ENCODE data around the gene CCR2.

The CCR2 gene

DNA sequence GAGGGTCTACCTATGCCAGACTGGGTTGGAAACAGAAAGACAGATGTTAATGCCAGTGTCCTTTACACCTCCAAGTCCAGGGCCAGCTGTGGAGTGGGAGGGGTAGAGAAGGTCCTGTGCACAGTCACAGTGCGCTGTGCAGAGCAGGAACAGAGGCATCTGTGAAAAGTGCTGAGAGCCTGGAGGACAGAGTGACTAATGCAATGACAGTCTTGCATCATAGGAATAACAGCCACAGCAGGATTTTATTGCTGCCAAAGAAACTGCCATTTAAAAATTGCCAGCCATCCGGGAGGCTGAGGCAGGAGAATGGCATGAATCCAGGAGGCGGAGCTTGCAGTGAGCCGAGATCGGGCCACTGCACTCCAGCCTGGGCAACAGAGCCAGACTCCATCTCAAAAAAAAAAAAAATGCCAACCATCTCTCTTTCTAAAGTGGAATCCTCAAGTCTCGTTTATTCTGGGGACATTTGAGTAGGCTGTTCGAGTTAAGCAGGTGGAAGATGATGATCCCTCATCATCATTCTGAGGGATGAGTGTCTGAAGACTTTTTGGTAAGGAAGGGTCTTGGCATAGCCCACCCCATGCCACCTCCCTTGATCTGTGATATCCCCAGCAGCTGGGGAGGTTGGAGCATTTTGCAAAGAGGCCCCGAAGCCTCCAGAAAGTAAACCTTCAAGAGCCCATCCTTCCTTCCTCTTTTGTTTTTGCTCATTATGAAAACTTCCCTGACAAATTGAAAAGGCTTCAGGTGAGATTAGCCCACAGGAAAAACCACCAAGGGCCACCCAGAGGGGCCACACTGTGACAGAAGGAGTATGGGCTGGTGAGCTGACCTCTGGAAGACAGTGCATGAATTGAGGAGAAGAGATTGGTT lies 7.7 kb downstream of the CCR2 start (continued):
- TF ChIP-seq, protein P1, sequence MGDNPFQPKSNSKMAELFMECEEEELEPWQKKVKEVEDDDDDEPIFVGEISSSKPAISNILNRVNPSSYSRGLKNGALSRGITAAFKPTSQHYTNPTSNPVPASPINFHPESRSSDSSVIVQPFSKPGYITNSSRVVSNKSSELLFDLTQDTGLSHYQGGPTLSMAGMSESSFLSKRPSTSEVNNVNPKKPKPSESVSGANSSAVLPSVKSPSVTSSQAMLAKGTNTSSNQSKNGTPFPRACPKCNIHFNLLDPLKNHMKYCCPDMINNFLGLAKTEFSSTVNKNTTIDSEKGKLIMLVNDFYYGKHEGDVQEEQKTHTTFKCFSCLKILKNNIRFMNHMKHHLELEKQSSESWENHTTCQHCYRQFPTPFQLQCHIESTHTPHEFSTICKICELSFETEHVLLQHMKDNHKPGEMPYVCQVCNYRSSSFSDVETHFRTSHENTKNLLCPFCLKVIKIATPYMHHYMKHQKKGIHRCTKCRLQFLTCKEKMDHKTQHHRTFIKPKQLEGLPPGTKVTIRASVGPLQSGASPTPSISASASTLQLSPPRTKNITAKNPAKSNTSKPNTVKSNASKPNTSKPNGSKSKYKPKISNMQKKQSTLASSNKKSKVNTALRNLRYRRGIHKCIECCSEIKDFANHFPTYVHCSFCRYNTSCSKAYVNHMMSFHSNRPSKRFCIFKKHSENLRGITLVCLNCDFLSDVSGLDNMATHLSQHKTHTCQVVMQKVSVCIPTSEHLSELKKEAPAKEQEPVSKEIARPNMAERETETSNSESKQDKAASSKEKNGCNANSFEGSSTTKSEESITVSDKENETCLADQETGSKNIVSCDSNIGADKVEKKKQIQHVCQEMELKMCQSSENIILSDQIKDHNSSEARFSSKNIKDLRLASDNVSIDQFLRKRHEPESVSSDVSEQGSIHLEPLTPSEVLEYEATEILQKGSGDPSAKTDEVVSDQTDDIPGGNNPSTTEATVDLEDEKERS (tag by site-specific recombination; IDR thresholded peaks at IDR 0.05): 0 out of 2 replicates have a peak, but pooled peaks have one; percentile 44
- TF ChIP-seq ZNF48 (tag by site-specific recombination; IDR thresholded peaks at IDR 0.05) (no peak), TCF7L2 (IDR thresholded peaks at IDR 0.05; ENCODE audit: borderline replicate concordance, low read depth, low read length) (no peak), ZNF133 (tag by site-specific recombination; IDR thresholded peaks at IDR 0.05) (no peak), ZNF624 (tag by site-specific recombination; IDR thresholded peaks at IDR 0.05) (no peak), ZNF433 (tag by site-specific recombination; IDR thresholded peaks at IDR 0.05; ENCODE audit: low read depth) (no peak), ZNF223 (tag by site-specific recombination; IDR thresholded peaks at IDR 0.05) (no peak), ZBTB7A (tag by site-specific recombination; IDR thresholded peaks at IDR 0.05; ENCODE audit: low read depth) (no peak), SALL2 (tag by site-specific recombination; IDR thresholded peaks at IDR 0.05; ENCODE audit: borderline replicate concordance) (no peak), ZNF670 (tag by site-specific recombination; IDR thresholded peaks at IDR 0.05; ENCODE audit: low read depth) (no peak), ZXDB (tag by site-specific recombination; IDR thresholded peaks at IDR 0.05) (no peak), EGR2 (tag by site-specific recombination; IDR thresholded peaks at IDR 0.05; ENCODE audit: low read depth) (no peak), ZNF76 (tag by site-specific recombination; IDR thresholded peaks at IDR 0.05; ENCODE audit: borderline replicate concordance, low read depth) (no peak), ZNF621 (tag by site-specific recombination; IDR thresholded peaks at IDR 0.05) (no peak), ZNF391 (tag by site-specific recombination; IDR thresholded peaks at IDR 0.05; ENCODE audit: borderline replicate concordance, low read depth) (no peak), ZNF341 (tag by site-specific recombination; IDR thresholded peaks at IDR 0.05; ENCODE audit: low read depth) (no peak), ZNF776 (tag by site-specific recombination; IDR thresholded peaks at IDR 0.05; ENCODE audit: borderline replicate concordance) (no peak), ZNF354C (tag by site-specific recombination; IDR thresholded peaks at IDR 0.05; ENCODE audit: borderline replicate concordance, low read depth) (no peak), ZNF311 (tag by site-specific recombination; IDR thresholded peaks at IDR 0.05; ENCODE audit: borderline replicate concordance) (no peak)
- TF ChIP-seq, protein P2, sequence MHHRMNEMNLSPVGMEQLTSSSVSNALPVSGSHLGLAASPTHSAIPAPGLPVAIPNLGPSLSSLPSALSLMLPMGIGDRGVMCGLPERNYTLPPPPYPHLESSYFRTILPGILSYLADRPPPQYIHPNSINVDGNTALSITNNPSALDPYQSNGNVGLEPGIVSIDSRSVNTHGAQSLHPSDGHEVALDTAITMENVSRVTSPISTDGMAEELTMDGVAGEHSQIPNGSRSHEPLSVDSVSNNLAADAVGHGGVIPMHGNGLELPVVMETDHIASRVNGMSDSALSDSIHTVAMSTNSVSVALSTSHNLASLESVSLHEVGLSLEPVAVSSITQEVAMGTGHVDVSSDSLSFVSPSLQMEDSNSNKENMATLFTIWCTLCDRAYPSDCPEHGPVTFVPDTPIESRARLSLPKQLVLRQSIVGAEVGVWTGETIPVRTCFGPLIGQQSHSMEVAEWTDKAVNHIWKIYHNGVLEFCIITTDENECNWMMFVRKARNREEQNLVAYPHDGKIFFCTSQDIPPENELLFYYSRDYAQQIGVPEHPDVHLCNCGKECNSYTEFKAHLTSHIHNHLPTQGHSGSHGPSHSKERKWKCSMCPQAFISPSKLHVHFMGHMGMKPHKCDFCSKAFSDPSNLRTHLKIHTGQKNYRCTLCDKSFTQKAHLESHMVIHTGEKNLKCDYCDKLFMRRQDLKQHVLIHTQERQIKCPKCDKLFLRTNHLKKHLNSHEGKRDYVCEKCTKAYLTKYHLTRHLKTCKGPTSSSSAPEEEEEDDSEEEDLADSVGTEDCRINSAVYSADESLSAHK (tag by site-specific recombination; IDR thresholded peaks at IDR 0.05): peak; percentile 97
- TF ChIP-seq, protein P3, sequence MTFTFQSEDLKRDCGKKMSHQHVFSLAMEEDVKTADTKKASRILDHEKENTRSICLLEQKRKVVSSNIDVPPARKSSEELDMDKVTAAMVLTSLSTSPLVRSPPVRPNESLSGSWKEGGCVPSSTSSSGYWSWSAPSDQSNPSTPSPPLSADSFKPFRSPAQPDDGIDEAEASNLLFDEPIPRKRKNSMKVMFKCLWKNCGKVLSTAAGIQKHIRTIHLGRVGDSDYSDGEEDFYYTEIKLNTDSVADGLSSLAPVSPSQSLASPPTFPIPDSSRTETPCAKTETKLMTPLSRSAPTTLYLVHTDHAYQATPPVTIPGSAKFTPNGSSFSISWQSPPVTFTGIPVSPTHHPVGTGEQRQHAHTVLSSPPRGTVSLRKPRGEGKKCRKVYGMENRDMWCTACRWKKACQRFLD (tag by site-specific recombination; IDR thresholded peaks at IDR 0.05): no peak
- TF ChIP-seq, protein P4, sequence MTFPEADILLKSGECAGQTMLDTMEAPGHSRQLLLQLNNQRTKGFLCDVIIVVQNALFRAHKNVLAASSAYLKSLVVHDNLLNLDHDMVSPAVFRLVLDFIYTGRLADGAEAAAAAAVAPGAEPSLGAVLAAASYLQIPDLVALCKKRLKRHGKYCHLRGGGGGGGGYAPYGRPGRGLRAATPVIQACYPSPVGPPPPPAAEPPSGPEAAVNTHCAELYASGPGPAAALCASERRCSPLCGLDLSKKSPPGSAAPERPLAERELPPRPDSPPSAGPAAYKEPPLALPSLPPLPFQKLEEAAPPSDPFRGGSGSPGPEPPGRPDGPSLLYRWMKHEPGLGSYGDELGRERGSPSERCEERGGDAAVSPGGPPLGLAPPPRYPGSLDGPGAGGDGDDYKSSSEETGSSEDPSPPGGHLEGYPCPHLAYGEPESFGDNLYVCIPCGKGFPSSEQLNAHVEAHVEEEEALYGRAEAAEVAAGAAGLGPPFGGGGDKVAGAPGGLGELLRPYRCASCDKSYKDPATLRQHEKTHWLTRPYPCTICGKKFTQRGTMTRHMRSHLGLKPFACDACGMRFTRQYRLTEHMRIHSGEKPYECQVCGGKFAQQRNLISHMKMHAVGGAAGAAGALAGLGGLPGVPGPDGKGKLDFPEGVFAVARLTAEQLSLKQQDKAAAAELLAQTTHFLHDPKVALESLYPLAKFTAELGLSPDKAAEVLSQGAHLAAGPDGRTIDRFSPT (tag by site-specific recombination; IDR thresholded peaks at IDR 0.05): 0 out of 2 replicates have a peak, but pooled peaks have one; percentile 35
- TF ChIP-seq, protein P5, sequence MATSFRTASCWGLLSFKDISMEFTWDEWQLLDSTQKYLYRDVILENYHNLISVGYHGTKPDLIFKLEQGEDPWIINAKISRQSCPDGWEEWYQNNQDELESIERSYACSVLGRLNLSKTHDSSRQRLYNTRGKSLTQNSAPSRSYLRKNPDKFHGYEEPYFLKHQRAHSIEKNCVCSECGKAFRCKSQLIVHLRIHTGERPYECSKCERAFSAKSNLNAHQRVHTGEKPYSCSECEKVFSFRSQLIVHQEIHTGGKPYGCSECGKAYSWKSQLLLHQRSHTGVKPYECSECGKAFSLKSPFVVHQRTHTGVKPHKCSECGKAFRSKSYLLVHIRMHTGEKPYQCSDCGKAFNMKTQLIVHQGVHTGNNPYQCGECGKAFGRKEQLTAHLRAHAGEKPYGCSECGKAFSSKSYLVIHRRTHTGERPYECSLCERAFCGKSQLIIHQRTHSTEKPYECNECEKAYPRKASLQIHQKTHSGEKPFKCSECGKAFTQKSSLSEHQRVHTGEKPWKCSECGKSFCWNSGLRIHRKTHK (tag by site-specific recombination; IDR thresholded peaks at IDR 0.05): no peak
- TF ChIP-seq, protein P6, sequence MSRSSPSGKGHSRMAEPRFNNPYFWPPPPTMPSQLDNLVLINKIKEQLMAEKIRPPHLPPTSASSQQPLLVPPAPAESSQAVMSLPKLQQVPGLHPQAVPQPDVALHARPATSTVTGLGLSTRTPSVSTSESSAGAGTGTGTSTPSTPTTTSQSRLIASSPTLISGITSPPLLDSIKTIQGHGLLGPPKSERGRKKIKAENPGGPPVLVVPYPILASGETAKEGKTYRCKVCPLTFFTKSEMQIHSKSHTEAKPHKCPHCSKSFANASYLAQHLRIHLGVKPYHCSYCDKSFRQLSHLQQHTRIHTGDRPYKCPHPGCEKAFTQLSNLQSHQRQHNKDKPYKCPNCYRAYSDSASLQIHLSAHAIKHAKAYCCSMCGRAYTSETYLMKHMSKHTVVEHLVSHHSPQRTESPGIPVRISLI (tag by site-specific recombination; IDR thresholded peaks at IDR 0.05): no peak
- TF ChIP-seq, protein P7, sequence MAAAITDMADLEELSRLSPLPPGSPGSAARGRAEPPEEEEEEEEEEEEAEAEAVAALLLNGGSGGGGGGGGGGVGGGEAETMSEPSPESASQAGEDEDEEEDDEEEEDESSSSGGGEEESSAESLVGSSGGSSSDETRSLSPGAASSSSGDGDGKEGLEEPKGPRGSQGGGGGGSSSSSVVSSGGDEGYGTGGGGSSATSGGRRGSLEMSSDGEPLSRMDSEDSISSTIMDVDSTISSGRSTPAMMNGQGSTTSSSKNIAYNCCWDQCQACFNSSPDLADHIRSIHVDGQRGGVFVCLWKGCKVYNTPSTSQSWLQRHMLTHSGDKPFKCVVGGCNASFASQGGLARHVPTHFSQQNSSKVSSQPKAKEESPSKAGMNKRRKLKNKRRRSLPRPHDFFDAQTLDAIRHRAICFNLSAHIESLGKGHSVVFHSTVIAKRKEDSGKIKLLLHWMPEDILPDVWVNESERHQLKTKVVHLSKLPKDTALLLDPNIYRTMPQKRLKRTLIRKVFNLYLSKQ (tag by site-specific recombination; IDR thresholded peaks at IDR 0.05; ENCODE audit: borderline replicate concordance): no peak

All from HEK293 (cell line).